ENCODE measurements around the gene RAD1. TPM values are rescaled to one million over a fixed set of nuclear protein-coding genes. Genes with fewer than 3 reads are reported as not detected.

The RAD1 gene
- total RNA-seq, 1 experiment from 2014 or later, result 33.4 TPM

DNA sequence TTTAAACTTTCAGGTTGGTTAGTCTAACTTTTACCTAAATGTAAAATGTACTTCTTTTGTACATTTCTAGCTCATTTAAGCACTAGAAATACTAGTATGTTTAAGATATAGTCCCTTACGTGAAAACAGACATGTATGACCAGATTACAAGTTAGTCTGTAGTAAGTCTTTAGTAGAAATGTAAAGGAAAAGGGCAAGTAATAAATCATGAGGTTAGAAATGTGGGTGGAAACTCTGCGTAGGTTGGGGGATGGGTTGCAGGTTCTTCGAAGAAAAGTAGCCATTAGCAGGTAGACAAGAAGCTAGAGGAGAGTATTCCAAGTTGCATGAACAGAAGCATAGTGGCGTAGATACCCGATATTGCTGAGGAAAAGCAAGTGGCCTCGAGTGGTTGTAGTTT, 22.9 kb downstream of the RAD1 start:
- Mint-ChIP-seq H3K27me3 (ENCODE audit: low read depth) (no peaks in the 10 kb centered on the region), H3K9me3 (no peaks in the 10 kb centered on the region), H3K4me1 (peaks cover 8% of the 10 kb centered on the region), H3K4me3 (no peak overlapping the region), H3K27ac (no peak overlapping the region), H3K36me3 (no peaks in the 10 kb centered on the region)
- TF ChIP-seq ELF4 (CRISPR knock-in tag; IDR thresholded peaks at IDR 0.05; ENCODE audit: low read depth) (no peak), ATF1 (CRISPR knock-in tag; IDR thresholded peaks at IDR 0.05) (no peak), ZNF138 (CRISPR knock-in tag; conservative IDR thresholded peaks at IDR 0.05) (no peak), NFE2L1 (CRISPR knock-in tag; IDR thresholded peaks at IDR 0.05) (no peak), GTF2I (CRISPR knock-in tag; conservative IDR thresholded peaks at IDR 0.05) (no peak), SMAD3 (CRISPR knock-in tag; IDR thresholded peaks at IDR 0.05; ENCODE audit: borderline replicate concordance) (no peak)
- TF ChIP-seq, protein P1, sequence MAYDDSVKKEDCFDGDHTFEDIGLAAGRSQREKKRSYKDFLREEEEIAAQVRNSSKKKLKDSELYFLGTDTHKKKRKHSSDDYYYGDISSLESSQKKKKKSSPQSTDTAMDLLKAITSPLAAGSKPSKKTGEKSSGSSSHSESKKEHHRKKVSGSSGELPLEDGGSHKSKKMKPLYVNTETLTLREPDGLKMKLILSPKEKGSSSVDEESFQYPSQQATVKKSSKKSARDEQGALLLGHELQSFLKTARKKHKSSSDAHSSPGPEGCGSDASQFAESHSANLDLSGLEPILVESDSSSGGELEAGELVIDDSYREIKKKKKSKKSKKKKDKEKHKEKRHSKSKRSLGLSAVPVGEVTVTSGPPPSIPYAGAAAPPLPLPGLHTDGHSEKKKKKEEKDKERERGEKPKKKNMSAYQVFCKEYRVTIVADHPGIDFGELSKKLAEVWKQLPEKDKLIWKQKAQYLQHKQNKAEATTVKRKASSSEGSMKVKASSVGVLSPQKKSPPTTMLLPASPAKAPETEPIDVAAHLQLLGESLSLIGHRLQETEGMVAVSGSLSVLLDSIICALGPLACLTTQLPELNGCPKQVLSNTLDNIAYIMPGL (CRISPR knock-in tag; IDR thresholded peaks at IDR 0.05), result no peak
- TF ChIP-seq, protein P2, sequence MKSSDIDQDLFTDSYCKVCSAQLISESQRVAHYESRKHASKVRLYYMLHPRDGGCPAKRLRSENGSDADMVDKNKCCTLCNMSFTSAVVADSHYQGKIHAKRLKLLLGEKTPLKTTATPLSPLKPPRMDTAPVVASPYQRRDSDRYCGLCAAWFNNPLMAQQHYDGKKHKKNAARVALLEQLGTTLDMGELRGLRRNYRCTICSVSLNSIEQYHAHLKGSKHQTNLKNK (CRISPR knock-in tag; IDR thresholded peaks at IDR 0.05), result no peak
- TF ChIP-seq, protein P3, sequence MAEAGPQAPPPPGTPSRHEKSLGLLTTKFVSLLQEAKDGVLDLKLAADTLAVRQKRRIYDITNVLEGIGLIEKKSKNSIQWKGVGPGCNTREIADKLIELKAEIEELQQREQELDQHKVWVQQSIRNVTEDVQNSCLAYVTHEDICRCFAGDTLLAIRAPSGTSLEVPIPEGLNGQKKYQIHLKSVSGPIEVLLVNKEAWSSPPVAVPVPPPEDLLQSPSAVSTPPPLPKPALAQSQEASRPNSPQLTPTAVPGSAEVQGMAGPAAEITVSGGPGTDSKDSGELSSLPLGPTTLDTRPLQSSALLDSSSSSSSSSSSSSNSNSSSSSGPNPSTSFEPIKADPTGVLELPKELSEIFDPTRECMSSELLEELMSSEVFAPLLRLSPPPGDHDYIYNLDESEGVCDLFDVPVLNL (CRISPR knock-in tag; IDR thresholded peaks at IDR 0.05; ENCODE audit: borderline replicate concordance, low read depth), result no peak
- TF ChIP-seq, protein P4, sequence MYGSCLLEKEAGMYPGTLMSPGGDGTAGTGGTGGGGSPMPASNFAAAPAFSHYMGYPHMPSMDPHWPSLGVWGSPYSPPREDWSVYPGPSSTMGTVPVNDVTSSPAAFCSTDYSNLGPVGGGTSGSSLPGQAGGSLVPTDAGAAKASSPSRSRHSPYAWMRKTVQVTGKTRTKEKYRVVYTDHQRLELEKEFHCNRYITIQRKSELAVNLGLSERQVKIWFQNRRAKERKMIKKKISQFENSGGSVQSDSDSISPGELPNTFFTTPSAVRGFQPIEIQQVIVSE (CRISPR knock-in tag; IDR thresholded peaks at IDR 0.05; ENCODE audit: borderline replicate concordance), result no peak
- TF ChIP-seq, protein P5, sequence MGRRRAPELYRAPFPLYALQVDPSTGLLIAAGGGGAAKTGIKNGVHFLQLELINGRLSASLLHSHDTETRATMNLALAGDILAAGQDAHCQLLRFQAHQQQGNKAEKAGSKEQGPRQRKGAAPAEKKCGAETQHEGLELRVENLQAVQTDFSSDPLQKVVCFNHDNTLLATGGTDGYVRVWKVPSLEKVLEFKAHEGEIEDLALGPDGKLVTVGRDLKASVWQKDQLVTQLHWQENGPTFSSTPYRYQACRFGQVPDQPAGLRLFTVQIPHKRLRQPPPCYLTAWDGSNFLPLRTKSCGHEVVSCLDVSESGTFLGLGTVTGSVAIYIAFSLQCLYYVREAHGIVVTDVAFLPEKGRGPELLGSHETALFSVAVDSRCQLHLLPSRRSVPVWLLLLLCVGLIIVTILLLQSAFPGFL (CRISPR knock-in tag; IDR thresholded peaks at IDR 0.05; ENCODE audit: borderline replicate concordance), result no peak
- TF ChIP-seq, protein P6, sequence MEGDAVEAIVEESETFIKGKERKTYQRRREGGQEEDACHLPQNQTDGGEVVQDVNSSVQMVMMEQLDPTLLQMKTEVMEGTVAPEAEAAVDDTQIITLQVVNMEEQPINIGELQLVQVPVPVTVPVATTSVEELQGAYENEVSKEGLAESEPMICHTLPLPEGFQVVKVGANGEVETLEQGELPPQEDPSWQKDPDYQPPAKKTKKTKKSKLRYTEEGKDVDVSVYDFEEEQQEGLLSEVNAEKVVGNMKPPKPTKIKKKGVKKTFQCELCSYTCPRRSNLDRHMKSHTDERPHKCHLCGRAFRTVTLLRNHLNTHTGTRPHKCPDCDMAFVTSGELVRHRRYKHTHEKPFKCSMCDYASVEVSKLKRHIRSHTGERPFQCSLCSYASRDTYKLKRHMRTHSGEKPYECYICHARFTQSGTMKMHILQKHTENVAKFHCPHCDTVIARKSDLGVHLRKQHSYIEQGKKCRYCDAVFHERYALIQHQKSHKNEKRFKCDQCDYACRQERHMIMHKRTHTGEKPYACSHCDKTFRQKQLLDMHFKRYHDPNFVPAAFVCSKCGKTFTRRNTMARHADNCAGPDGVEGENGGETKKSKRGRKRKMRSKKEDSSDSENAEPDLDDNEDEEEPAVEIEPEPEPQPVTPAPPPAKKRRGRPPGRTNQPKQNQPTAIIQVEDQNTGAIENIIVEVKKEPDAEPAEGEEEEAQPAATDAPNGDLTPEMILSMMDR (IDR thresholded peaks at IDR 0.05), result no peak
- ChIA-PET CTCF (no interaction called here), POLR2A (no interaction called here)
- no peak for DNase-seq (ENCODE audit: low spot score)
- ATAC-seq, result no peak

DNA sequence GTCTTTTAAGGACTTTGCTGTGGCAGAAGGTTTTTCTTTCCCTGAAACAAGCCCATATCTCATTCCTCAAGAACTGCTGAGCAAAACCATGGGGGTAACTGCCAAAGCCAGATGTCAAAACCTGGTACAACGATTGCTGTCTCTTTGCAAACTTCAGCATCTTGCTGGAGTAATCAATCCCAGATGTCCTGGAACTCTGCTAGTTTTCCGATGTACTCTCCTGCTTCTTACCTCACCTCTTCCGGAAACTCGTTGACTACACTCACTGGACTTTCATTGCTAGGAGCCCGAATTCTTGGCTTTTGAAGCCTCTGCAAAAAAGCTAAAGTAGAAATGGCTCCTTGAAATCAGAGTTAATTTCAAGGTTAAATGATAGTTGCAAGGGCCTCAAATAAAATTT, 23.3 kb downstream of the RAD1 start:
- no peaks in the 10 kb centered on the region for H3K36me3 Mint-ChIP-seq
- H3K9me3 Mint-ChIP-seq, result no peaks in the 10 kb centered on the region
- H3K4me3 Mint-ChIP-seq, result no peak overlapping the region
- POLR2A ChIA-PET, result no interaction called here
- ATAC-seq (no peak), DNase-seq (ENCODE audit: low spot score) (no peak)
- peaks cover 8% of the 10 kb centered on the region for H3K4me1 Mint-ChIP-seq
- CTCF ChIA-PET, result no interaction called here
- no peaks in the 10 kb centered on the region for H3K27me3 Mint-ChIP-seq (ENCODE audit: low read depth)
- H3K27ac Mint-ChIP-seq, result no peak overlapping the region
- TF ChIP-seq, protein P7, sequence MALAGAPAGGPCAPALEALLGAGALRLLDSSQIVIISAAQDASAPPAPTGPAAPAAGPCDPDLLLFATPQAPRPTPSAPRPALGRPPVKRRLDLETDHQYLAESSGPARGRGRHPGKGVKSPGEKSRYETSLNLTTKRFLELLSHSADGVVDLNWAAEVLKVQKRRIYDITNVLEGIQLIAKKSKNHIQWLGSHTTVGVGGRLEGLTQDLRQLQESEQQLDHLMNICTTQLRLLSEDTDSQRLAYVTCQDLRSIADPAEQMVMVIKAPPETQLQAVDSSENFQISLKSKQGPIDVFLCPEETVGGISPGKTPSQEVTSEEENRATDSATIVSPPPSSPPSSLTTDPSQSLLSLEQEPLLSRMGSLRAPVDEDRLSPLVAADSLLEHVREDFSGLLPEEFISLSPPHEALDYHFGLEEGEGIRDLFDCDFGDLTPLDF (CRISPR knock-in tag; IDR thresholded peaks at IDR 0.05), result no peak
- TF ChIP-seq RORB (CRISPR knock-in tag; IDR thresholded peaks at IDR 0.05), result no peak
- TF ChIP-seq GRHL2 (CRISPR knock-in tag; IDR thresholded peaks at IDR 0.05; ENCODE audit: insufficient replicate concordance, severe bottlenecking), result no peak
- no peak for TF ChIP-seq SOX15 (CRISPR knock-in tag; IDR thresholded peaks at IDR 0.05)
- TF ChIP-seq, protein P8, sequence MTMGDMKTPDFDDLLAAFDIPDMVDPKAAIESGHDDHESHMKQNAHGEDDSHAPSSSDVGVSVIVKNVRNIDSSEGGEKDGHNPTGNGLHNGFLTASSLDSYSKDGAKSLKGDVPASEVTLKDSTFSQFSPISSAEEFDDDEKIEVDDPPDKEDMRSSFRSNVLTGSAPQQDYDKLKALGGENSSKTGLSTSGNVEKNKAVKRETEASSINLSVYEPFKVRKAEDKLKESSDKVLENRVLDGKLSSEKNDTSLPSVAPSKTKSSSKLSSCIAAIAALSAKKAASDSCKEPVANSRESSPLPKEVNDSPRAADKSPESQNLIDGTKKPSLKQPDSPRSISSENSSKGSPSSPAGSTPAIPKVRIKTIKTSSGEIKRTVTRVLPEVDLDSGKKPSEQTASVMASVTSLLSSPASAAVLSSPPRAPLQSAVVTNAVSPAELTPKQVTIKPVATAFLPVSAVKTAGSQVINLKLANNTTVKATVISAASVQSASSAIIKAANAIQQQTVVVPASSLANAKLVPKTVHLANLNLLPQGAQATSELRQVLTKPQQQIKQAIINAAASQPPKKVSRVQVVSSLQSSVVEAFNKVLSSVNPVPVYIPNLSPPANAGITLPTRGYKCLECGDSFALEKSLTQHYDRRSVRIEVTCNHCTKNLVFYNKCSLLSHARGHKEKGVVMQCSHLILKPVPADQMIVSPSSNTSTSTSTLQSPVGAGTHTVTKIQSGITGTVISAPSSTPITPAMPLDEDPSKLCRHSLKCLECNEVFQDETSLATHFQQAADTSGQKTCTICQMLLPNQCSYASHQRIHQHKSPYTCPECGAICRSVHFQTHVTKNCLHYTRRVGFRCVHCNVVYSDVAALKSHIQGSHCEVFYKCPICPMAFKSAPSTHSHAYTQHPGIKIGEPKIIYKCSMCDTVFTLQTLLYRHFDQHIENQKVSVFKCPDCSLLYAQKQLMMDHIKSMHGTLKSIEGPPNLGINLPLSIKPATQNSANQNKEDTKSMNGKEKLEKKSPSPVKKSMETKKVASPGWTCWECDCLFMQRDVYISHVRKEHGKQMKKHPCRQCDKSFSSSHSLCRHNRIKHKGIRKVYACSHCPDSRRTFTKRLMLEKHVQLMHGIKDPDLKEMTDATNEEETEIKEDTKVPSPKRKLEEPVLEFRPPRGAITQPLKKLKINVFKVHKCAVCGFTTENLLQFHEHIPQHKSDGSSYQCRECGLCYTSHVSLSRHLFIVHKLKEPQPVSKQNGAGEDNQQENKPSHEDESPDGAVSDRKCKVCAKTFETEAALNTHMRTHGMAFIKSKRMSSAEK (CRISPR knock-in tag; IDR thresholded peaks at IDR 0.05; ENCODE audit: borderline replicate concordance), result no peak
- TF ChIP-seq, protein P9, sequence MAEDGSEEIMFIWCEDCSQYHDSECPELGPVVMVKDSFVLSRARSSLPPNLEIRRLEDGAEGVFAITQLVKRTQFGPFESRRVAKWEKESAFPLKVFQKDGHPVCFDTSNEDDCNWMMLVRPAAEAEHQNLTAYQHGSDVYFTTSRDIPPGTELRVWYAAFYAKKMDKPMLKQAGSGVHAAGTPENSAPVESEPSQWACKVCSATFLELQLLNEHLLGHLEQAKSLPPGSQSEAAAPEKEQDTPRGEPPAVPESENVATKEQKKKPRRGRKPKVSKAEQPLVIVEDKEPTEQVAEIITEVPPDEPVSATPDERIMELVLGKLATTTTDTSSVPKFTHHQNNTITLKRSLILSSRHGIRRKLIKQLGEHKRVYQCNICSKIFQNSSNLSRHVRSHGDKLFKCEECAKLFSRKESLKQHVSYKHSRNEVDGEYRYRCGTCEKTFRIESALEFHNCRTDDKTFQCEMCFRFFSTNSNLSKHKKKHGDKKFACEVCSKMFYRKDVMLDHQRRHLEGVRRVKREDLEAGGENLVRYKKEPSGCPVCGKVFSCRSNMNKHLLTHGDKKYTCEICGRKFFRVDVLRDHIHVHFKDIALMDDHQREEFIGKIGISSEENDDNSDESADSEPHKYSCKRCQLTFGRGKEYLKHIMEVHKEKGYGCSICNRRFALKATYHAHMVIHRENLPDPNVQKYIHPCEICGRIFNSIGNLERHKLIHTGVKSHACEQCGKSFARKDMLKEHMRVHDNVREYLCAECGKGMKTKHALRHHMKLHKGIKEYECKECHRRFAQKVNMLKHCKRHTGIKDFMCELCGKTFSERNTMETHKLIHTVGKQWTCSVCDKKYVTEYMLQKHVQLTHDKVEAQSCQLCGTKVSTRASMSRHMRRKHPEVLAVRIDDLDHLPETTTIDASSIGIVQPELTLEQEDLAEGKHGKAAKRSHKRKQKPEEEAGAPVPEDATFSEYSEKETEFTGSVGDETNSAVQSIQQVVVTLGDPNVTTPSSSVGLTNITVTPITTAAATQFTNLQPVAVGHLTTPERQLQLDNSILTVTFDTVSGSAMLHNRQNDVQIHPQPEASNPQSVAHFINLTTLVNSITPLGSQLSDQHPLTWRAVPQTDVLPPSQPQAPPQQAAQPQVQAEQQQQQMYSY (CRISPR knock-in tag; IDR thresholded peaks at IDR 0.05), result no peak
- TF ChIP-seq ZNF121 (CRISPR knock-in tag; IDR thresholded peaks at IDR 0.05), result no peak
